GM21381 (cell line): ENCODE measurements around the gene FXN.

Experiments
- ATAC-seq: cut with Tn5 transposase; IDR thresholded peaks from one replicate; pipeline ENCODE4 v1.9.1; 2021; ENCODE audit warnings: mild to moderate bottlenecking, moderate library complexity; ENCODE audit not compliant: unreplicated experiment

The FXN gene

DNA sequence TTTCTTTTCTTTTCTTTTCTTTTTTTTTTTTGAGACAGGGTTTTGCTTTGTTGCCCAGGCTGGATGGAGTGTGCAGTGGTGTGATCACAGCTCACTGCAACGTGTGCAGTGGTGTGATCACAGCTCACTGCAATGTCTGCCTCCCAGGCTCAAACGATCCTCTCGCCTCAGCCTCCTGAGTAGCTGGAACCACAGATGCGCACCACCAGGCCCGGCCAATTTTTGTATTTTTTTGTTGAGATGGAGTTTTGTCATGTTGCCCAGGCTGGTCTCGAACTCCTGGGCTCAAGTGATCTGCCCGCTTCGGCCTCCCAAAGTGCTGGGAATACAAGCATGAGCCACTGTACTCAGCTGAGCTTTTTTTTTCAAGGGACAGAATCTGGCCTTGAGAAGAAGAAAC is 101.8 kb downstream of the FXN start:
- ATAC-seq = no peak

DNA sequence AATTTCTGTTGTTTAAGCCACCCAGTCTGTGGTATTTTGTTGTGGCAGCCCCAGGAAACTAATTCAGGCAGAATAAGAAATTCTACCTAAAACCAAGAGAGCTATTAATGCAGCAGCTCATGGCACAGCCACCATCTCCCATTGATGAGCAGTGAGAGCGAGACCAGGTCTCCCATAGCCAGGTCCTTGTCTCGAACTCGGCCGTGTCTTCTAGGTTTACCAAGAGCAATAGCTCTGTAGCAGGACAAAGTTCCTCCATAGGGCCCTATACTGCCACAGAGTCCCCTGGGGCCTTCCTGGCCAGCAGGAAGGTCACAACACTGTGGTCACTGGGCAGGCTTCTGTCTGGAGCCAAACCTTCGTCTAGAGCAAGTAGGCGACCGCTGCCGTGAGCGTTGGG is 104.0 kb downstream of the FXN start:
- ATAC-seq = no peak

GRCh38 chr9:69140123-69140735 is 104.7 kb downstream of the FXN start:
- ATAC-seq = no peak

- no peak for ATAC-seq
Observed at GRCh38 chr9:69141851-69142250, 106.3 kb downstream of the FXN start.

- no peak for ATAC-seq
Observed at GRCh38 chr9:69143291-69143690, 107.7 kb downstream of the FXN start.

GRCh38 chr9:69145144-69145715 is 109.7 kb downstream of the FXN start:
- ATAC-seq = no peak

DNA sequence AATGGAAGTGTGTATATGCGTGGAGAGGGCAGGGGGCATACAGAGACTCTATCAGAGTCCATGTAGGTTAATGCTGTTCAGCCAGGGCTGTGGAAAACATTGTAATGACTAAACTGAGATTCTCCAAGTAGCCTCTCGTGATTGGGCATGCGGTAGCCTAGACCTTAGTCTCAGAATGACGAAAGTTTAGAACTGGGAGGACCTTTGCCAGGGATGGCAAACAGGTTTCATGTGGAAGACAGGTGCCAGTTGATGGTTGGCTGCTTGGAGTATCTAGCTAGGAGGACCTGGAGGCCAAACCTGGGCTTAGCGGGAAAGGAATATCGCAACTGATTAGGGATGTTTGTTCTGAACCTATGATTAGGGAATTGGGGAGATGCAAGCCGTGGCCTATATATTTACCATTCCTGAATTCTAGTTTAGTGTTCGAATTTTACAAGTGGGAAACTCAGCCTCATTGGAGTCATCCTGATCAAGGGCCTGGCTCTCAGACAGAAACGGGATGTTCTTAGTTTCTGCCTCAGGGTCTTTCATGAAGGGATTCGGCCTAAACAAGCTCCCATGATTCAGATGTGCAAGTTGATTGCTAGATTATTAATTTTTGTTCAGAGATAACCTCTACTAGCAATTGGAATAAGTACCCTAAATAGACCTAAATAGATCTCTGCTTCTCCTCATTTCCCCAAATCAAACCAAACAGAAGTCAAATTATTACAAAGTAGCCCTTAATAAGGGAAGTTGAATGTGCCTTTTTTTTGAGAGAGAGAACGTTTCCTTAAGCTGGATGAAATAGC is 111.7 kb downstream of the FXN start:
- no peak for ATAC-seq

DNA sequence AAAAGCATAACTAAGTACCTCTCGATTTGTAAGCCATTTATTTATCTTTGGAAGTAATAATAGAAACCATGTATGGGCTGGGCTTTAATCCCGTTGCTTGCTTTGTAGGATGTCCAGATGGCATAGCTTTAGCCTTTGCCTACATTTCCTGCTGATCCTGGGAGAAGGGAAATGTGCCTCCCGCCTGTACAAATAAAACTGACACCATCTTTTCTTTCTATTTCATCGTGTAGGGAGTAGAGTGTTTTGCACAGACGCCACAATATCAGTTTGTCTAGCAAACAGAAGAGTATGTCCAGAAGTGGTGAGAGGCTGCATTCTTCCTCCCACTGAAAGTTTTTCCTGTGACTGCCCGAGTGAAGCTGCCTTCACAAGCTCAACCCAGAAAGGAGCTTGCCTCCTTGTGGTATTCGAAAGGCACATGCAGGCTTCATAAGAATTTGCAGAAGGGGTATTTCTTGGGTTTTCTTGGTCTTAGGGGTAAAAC is 113.8 kb downstream of the FXN start:
- ATAC-seq = no peak
